OCI-LY1 (cell line): ENCODE data around the gene MVB12A.

Experiments
- CTCF ChIP-seq: fragments of 200-600 bp; sonication (generic), shearing (Covaris generic); IDR thresholded peaks from 2 replicates; pipeline ENCODE4 v1.5.1; 2017; ENCODE audit warnings: mild to moderate bottlenecking, antibody characterized with exemption, low read length, moderate library complexity, mixed read lengths
- EZH2 ChIP-seq: fragments of 200-600 bp; sonication (generic), shearing (Covaris generic); IDR thresholded peaks from 2 replicates; pipeline ENCODE4 v1.8.0; 2017; ENCODE audit warnings: borderline replicate concordance, mixed run types, mild to moderate bottlenecking, antibody characterized with exemption, low read length, moderate library complexity, mixed read lengths

GRCh38 chr19:17470068-17470841, 50.4 kb downstream of the MVB12A start, which contains the start of gene SLC27A1:
- no peak for TF ChIP-seq CTCF
- no peak for TF ChIP-seq EZH2
